ENCODE data around the gene ZNF776.
"Not testable (repeated sequence)": the region's sequence is repeated elsewhere in the genome, so short reads cannot be mapped to it uniquely, and the experiment has no call there.

ZNF776 gene

GRCh38 chr19:57779220-57779845 lies 32.7 kb downstream of the ZNF776 start:
- FAIRE-seq = no peak

GRCh38 chr19:57786286-57786685 lies 39.7 kb downstream of the ZNF776 start:
- no peak for FAIRE-seq

GRCh38 chr19:57786906-57787305 lies 40.3 kb downstream of the ZNF776 start:
- no peak for FAIRE-seq

- FAIRE-seq = no peak
These were observed 41.6 kb downstream of the ZNF776 start for GRCh38 chr19:57788114-57788692.

- FAIRE-seq = no peak
These were observed 42.7 kb downstream of the ZNF776 start for GRCh38 chr19:57789288-57789687.

- FAIRE-seq = not testable (repeated sequence)
These were observed 50.0 kb downstream of the ZNF776 start for GRCh38 chr19:57796580-57796979.

- FAIRE-seq = no peak
These were observed 54.1 kb downstream of the ZNF776 start for GRCh38 chr19:57800696-57801095.

GRCh38 chr19:57802269-57802668 lies 55.7 kb downstream of the ZNF776 start:
- no peak for FAIRE-seq

- no peak for FAIRE-seq
These were observed 56.6 kb downstream of the ZNF776 start for GRCh38 chr19:57803265-57803593.

GRCh38 chr19:57803594-57804325 lies 57.1 kb downstream of the ZNF776 start:
- FAIRE-seq = no peak

- no peak for FAIRE-seq
These were observed 60.9 kb downstream of the ZNF776 start for GRCh38 chr19:57807541-57807940.

All from G401.6 (cell line).